Mucosa of descending colon (tissue), 3 donors: Measurements from ENCODE around the gene SLC29A2. TPM values are rescaled to one million over a fixed set of nuclear protein-coding genes. Genes with fewer than 3 reads are reported as not detected.

Experiments
- ATAC-seq: fragments of 200-7000 bp; cut with Tn5 transposase; one replicate; pipeline ENCODE4 v1.9.1; 2020; ENCODE audit warnings: mild to moderate bottlenecking, moderate library complexity
- DNase-seq, 3 donors: peaks; one replicate each; pipeline ENCODE4 v3.0.0-alpha.2; 2020
- H3K36me3 ChIP-seq: fragments of 200-600 bp; one replicate; pipeline ENCODE4 v1.8.0; 2021; ENCODE audit warnings: low read depth, mild to moderate bottlenecking
- H3K4me1 ChIP-seq: fragments of 200-600 bp; one replicate; pipeline ENCODE4 v1.8.0; 2021; ENCODE audit warnings: low read depth, mild to moderate bottlenecking
- H3K4me3 ChIP-seq: fragments of 200-600 bp; one replicate; pipeline ENCODE4 v1.8.0; 2021; ENCODE audit warnings: mild to moderate bottlenecking
- H3K9me3 ChIP-seq: fragments of 200-600 bp; one replicate; pipeline ENCODE4 v1.8.0; 2021; ENCODE audit warnings: mild to moderate bottlenecking
- CTCF ChIP-seq: fragments of 200-600 bp; IDR thresholded peaks from one replicate; pipeline ENCODE4 v1.8.0; 2022; ENCODE audit warnings: antibody characterized with exemption, mild to moderate bottlenecking
- intact Hi-C, 2 donors: fragments of 100-400 bp; cut with DNase I in 1 of 2; cut with micrococcal nuclease in 1 of 2; formaldehyde crosslinking; loops; one replicate each; pipeline versions ENCODE4 v1.11.0 to v1.11.1; 2022; cut with DNase I, micrococcal nuclease
- total RNA-seq, 3 donors: library from RNA; stranded (reverse); fragmentation: NEBNext Ultra II Directional in 2 of 3; extraction: Animal tissue kit (Norgen Biotek cat#: 25700) in 2 of 3; gene quantifications; one replicate each; pipeline versions ENCODE4 v1.2.1 to v1.2.4, GENCODE V29; 2021 to 2023
- donor health status: DM: no; HTN: no; CAD: no; lungs with moderate emphysema.
- donor health status: DM: no; HTN: no; CAD: no.
- donor health status: DM: no; HTN: yes; CAD: no.

Gene SLC29A2
- total RNA-seq, 3 donors from 2014 or later = 10.3 to 22.6 (median 14.9) TPM

- no peak for TF ChIP-seq CTCF
- no peaks in the 10 kb centered on the region for H3K36me3 ChIP-seq
- H3K4me1 ChIP-seq = peaks cover 47% of the 10 kb centered on the region
- intact Hi-C loops = no loop called here
- ATAC-seq = peak; percentile 6
- H3K9me3 ChIP-seq = no peaks in the 10 kb centered on the region
- peak overlapping the region; percentile 62 for H3K4me3 ChIP-seq
- DNase-seq = peak in 2 of 3 donors; percentile 67 to 68
These were observed 24.8 kb downstream of the SLC29A2 start for GRCh38 chr11:66346476-66347424.

GRCh38 chr11:66345316-66345649 lies 26.3 kb downstream of the SLC29A2 start:
- H3K36me3 ChIP-seq = peaks cover under 1% of the 10 kb centered on the region
- peaks cover 45% of the 10 kb centered on the region for H3K4me1 ChIP-seq
- peak overlapping the region; percentile 85 for H3K4me3 ChIP-seq
- TF ChIP-seq CTCF = no peak
- no peaks in the 10 kb centered on the region for H3K9me3 ChIP-seq
- no peak for ATAC-seq
- intact Hi-C loops = no loop called here
- DNase-seq = no peak

GRCh38 chr11:66344550-66345315 lies 26.8 kb downstream of the SLC29A2 start, which contains the start of gene BRMS1:
Gene BRMS1, minus strand, starts transcription at chr11:66345104. Its CDS starts 2,870 bp downstream, at chr11:66342234.
- peak; percentile 90 for ATAC-seq

GRCh38 chr11:66343176-66343575 lies 28.4 kb downstream of the SLC29A2 start:
- Histone ChIP-seq H3K4me1 (peaks cover 30% of the 10 kb centered on the region), H3K36me3 (peaks cover 5% of the 10 kb centered on the region), H3K4me3 (no peak overlapping the region), H3K9me3 (no peaks in the 10 kb centered on the region)
- no peak for ATAC-seq
- no peak for TF ChIP-seq CTCF
- DNase-seq = peak in 1 of 3 donors; percentile 4
- intact Hi-C loops = no loop called here

More at GRCh38 chr11:66344550-66345315, 26.8 kb downstream of the SLC29A2 start, which contains the start of gene BRMS1:
- intact Hi-C loops = no loop called here
- DNase-seq = peak; percentile 97 to 100 (median 99)
- peaks cover 44% of the 10 kb centered on the region for H3K4me1 ChIP-seq
- H3K9me3 ChIP-seq = no peaks in the 10 kb centered on the region
- H3K4me3 ChIP-seq = peak within 1 kb of the TSS; percentile 85
- peak; percentile 9 for TF ChIP-seq CTCF
- peaks cover 5% of the 10 kb centered on the region for H3K36me3 ChIP-seq

- DNase-seq (peak in 2 of 3 donors; percentile 18 to 44), ATAC-seq (no peak)
- Histone ChIP-seq H3K9me3 (no peaks in the 10 kb centered on the region), H3K4me3 (no peak overlapping the region), H3K36me3 (peaks cover 5% of the 10 kb centered on the region), H3K4me1 (peaks cover 31% of the 10 kb centered on the region)
- no peak for TF ChIP-seq CTCF
- intact Hi-C loops = no loop called here
These were observed 29.9 kb downstream of the SLC29A2 start for GRCh38 chr11:66341502-66342126.
